GM18499 (cell line): ENCODE results near the gene PPP1R7.
A peak's percentile ranks its signal among the peaks of the same experiment; 100 is the strongest.

Source experiments
- ATAC-seq: cut with Tn5 transposase; IDR thresholded peaks from one replicate; pipeline ENCODE4 v1.9.1; 2021; ENCODE audit warnings: moderate number of reproducible peaks; ENCODE audit not compliant: insufficient read depth, unreplicated experiment

PPP1R7 gene

GRCh38 chr2:241137276-241138190 lies 12.7 kb upstream of the PPP1R7 start:
- ATAC-seq, result no peak

DNA sequence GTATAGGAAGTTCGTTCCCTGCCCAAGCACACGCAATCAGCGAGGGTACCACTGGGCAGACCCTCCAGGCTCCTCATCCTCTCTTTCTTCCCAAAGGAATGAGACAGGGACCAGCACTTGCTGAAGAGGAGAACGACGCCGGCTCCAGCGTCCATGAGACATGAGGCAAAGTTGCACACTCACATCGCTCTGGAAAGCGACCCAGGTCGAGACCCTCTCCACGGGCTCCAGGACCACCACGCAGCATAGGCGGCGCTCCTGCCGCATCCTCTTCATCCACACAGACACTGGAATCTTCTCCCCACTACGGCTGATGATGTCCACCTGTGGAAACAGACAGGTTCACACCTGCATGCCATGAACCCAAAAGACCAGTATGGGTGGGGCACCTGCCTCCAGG lies 11.8 kb upstream of the PPP1R7 start:
- ATAC-seq, result no peak

DNA sequence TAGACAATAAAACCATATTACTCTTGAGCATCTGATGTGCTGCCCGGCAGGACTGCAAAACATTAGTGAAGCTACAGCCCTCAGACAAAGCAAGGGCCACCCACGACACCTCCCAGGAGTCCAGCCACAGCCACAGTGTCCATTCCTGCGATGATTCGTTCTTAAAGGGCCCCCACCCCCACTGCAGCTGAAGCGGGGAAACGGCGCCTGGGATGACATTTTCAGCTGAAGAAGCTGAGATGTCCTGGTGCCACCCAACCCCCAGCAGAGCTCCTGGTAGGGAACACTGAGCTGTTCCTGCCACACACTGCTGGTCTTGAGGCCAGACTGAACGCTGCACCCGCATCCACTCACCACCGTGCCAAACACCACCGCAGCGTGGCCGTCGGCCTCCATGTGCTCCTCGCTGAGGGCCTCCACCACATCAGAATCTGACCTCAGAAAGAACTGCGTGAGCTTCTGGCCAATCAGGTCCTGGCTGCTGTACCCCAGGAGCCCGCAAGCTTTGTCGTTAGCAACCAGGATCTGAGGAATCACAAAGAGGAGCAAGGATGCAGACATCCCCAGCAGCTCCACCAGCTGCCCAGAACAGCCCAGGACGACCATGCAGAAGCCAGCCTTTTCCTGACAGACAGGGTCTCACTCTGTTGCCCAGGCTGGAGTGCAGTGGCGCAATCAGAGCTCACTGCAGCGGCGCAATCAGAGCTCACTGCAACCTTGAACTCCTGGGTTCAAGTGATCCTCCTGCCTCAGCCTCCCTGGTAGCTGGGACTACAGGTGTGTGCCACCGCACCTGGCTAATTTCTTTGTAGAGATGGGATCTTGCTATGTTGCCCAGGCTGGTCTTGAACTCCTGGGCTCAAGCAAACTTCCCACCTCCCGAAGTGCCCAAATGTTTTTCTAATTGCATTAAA lies 10.5 kb upstream of the PPP1R7 start:
- ATAC-seq, result no peak

- ATAC-seq, result no peak
These were observed 9.8 kb upstream of the PPP1R7 start for GRCh38 chr2:241140445-241140840.

DNA sequence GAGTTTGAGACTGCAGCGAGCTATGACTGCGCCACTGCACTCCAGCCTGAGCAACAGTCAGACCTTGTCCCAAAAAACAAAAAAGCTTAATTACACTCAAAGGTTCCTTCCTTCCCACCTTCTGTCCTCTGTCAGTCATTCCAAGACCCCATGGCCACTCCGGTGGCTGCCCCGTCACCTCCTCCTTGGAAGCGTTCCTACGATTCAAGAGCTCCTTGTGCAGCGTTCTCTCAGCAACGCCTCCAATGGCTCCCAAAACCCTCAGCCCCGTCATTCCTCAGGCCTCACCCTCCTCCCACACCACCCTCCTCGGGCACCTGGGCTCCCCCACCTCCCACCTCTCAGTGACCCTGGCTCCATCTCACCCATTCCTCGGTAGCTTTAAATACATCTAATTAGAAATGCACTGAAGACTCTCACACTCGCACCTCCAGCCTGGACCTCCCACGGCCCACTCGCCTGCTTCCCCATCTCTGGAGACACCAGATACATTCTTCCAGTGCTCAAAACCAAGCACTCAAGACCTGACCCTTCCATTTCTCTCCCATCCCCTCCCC lies 9.0 kb upstream of the PPP1R7 start:
- ATAC-seq, result no peak

DNA sequence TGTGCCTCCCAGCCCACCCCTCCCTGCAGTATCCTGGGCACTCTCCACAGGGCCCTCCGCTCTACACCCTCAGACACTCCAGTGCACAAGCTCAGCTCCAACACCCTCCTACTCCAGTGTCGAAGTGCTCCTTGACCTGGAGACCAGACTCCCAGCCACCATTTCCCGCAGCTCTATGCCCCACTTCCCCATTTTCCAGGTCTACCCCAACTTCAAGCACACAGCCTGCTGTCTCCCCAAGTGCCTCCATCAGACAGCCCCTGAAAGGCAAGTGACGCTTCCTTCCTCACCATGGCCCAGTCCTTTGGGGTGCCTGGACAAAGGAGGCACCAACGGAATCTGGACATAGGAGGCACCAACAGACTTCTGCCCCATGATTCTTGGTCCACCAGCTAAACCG lies 8.2 kb upstream of the PPP1R7 start:
- ATAC-seq, result no peak

- no peak for ATAC-seq
These were observed 7.7 kb upstream of the PPP1R7 start for GRCh38 chr2:241142593-241142992.

DNA sequence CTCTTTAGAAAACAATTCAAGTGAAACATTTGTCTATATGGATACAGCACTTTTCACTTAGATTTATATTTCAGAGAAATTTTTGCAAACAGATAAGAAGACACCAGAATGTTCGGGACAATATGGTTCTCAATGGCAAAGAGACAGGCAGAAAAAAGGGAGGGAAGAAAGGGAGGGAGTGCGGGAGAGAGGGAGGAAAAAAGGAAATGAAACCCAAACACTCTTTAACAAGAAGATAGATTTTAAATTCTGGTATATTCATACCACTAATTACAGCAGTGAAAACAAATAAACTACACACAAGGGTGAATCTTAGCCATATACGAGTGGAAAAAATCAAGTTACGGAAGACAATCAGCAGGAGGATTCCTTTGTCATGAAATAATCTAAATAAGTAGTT lies 4.0 kb upstream of the PPP1R7 start:
- ATAC-seq, result no peak

DNA sequence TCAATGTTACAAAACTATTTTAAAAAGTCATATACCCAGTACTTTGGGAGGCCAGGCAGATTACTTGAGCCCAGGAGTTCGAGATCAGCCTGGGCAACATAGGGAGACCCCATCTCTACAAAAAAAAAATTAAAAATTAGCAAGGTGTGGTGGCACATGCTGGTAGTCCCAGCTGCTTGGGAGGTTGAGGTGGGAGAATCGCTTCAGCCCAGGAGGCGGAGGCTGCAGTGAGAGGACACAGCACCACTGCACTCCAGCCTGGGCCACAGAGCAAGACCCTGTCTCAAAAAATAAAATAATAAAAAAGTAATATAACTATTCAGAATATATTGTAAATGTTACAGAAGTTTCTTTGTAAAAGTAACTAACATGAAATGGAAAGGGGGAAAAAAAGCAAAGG lies 2.9 kb upstream of the PPP1R7 start:
- ATAC-seq, result no peak

GRCh38 chr2:241148239-241148638 lies 2.0 kb upstream of the PPP1R7 start:
- ATAC-seq, result no peak

GRCh38 chr2:241148891-241149674 lies 1.2 kb upstream of the PPP1R7 start, which contains the start of gene PASK:
TSS of gene PASK (minus strand) at chr2:241149472. CDS start at chr2:241143032, 6,440 bp downstream.
- peak; percentile 50 for ATAC-seq

- ATAC-seq, result no peak
These were observed 667 bp upstream of the PPP1R7 start for GRCh38 chr2:241149675-241149924.

- ATAC-seq, result peak; percentile 12
These were observed 628 bp downstream of the PPP1R7 start for GRCh38 chr2:241150660-241151530.

- ATAC-seq, result no peak
These were observed 1.8 kb downstream of the PPP1R7 start for GRCh38 chr2:241151934-241152660.

GRCh38 chr2:241153616-241154015 lies 3.3 kb downstream of the PPP1R7 start:
- no peak for ATAC-seq

- no peak for ATAC-seq
These were observed 4.6 kb downstream of the PPP1R7 start for GRCh38 chr2:241154915-241155314.

DNA sequence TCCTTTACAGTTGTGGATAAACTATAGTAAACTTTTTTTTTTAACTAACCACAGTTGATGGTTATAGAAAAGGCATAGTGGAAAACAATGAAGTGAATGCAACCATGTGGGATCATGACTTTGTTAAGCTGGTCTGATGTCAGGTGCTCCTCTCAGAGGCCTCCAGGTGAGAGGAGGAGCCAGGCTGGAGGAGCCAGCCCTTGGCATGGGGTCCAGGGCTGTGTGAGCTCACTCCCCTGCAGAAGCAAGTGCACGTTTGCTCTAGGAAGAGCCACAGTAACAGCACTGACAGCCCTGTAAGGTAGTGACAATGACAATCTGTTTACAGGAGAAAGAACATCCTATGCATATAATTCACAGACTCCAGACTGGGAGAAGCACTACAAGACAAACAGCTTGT lies 5.7 kb downstream of the PPP1R7 start:
- ATAC-seq, result no peak

DNA sequence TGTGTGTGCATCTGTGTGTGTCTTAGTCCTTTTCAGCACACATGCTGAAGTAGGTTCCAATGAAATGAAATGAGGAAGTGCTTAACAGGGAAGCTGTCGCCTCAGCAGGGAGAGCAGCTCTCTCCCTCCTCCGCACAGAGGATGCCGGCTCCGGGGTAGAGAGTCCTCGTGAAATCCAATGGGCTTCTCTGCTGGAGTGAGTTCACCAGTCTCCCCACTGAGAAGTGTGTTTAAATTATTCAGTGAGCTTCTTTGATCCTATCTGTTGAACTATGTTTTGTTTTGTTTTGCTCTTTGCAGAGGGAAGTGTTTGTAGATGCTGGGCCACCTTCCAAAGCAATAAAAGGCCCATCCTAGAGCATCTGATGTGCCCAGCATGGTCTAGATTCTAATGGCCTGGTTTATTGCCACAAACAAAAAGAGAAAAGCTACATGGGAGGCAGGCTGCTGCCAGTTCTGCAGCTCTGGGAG lies 6.7 kb downstream of the PPP1R7 start:
- ATAC-seq, result no peak
